Activated naive CD4-positive, alpha-beta T cell treated with anti-CD3 and anti-CD28 coated beads, Interleukin-2, amount 50 U/mL, for 24 hours (primary cell): Measurements from ENCODE around the gene CABCOCO1.
"Not testable (repeated sequence)": the region's sequence is repeated elsewhere in the genome, so short reads cannot be mapped to it uniquely, and the experiment has no call there.

Experiments used
- H3K27ac Mint-ChIP-seq: one replicate; pipeline ENCODE4 v1.8.0; 2021; ENCODE audit warnings: mild to moderate bottlenecking, mixed read lengths
- H3K27me3 Mint-ChIP-seq: one replicate; pipeline ENCODE4 v1.8.0; 2021; ENCODE audit warnings: mixed read lengths
- H3K36me3 Mint-ChIP-seq: one replicate; pipeline ENCODE4 v1.8.0; 2021; ENCODE audit warnings: mixed read lengths
- H3K4me1 Mint-ChIP-seq: one replicate; pipeline ENCODE4 v1.8.0; 2021; ENCODE audit warnings: mixed read lengths
- H3K4me3 Mint-ChIP-seq: one replicate; pipeline ENCODE4 v1.8.0; 2021; ENCODE audit warnings: mild to moderate bottlenecking, mixed read lengths
- H3K9me3 Mint-ChIP-seq: one replicate; pipeline ENCODE4 v1.8.0; 2021; ENCODE audit warnings: mixed read lengths

CABCOCO1 gene

GRCh38 chr10:61683319-61683718 lies 20.6 kb downstream of the CABCOCO1 start:
- Mint-ChIP-seq H3K4me3 (no peak overlapping the region), H3K4me1 (no peaks in the 10 kb centered on the region), H3K27me3 (peaks cover 1% of the 10 kb centered on the region), H3K9me3 (no peaks in the 10 kb centered on the region), H3K27ac (no peak overlapping the region), H3K36me3 (no peaks in the 10 kb centered on the region)

GRCh38 chr10:61684894-61685507 lies 22.3 kb downstream of the CABCOCO1 start:
- Mint-ChIP-seq H3K4me3 (no peak overlapping the region), H3K36me3 (no peaks in the 10 kb centered on the region), H3K27me3 (peaks cover 3% of the 10 kb centered on the region), H3K4me1 (no peaks in the 10 kb centered on the region), H3K9me3 (no peaks in the 10 kb centered on the region), H3K27ac (no peak overlapping the region)

- no peaks in the 10 kb centered on the region for H3K36me3 Mint-ChIP-seq
- no peaks in the 10 kb centered on the region for H3K9me3 Mint-ChIP-seq
- H3K4me3 Mint-ChIP-seq: no peak overlapping the region
- H3K4me1 Mint-ChIP-seq: no peaks in the 10 kb centered on the region
- H3K27ac Mint-ChIP-seq: no peak overlapping the region
- H3K27me3 Mint-ChIP-seq: peaks cover 11% of the 10 kb centered on the region
Observed at GRCh38 chr10:61688551-61689308, 26.0 kb downstream of the CABCOCO1 start.

GRCh38 chr10:61691667-61692066 lies 28.9 kb downstream of the CABCOCO1 start:
- H3K27me3 Mint-ChIP-seq: peaks cover 16% of the 10 kb centered on the region
- H3K9me3 Mint-ChIP-seq, H3K4me3 Mint-ChIP-seq, H3K4me1 Mint-ChIP-seq, H3K36me3 Mint-ChIP-seq, H3K27ac Mint-ChIP-seq: not testable (repeated sequence)

- H3K36me3 Mint-ChIP-seq: peaks cover 2% of the 10 kb centered on the region
- no peak overlapping the region for H3K4me3 Mint-ChIP-seq
- H3K27ac Mint-ChIP-seq: no peak overlapping the region
- no peaks in the 10 kb centered on the region for H3K9me3 Mint-ChIP-seq
- H3K27me3 Mint-ChIP-seq: peaks cover 16% of the 10 kb centered on the region
- no peaks in the 10 kb centered on the region for H3K4me1 Mint-ChIP-seq
Observed at GRCh38 chr10:61692447-61693010, 29.8 kb downstream of the CABCOCO1 start.

GRCh38 chr10:61698968-61699655 lies 36.4 kb downstream of the CABCOCO1 start:
- peaks cover 6% of the 10 kb centered on the region for H3K27me3 Mint-ChIP-seq
- H3K4me3 Mint-ChIP-seq: no peak overlapping the region
- H3K9me3 Mint-ChIP-seq: no peaks in the 10 kb centered on the region
- no peaks in the 10 kb centered on the region for H3K4me1 Mint-ChIP-seq
- no peaks in the 10 kb centered on the region for H3K36me3 Mint-ChIP-seq
- no peak overlapping the region for H3K27ac Mint-ChIP-seq

GRCh38 chr10:61701055-61701705 lies 38.5 kb downstream of the CABCOCO1 start:
- Mint-ChIP-seq H3K4me1 (no peaks in the 10 kb centered on the region), H3K36me3 (no peaks in the 10 kb centered on the region), H3K27ac (no peak overlapping the region), H3K9me3 (no peaks in the 10 kb centered on the region), H3K27me3 (peaks cover 1% of the 10 kb centered on the region), H3K4me3 (no peak overlapping the region)

GRCh38 chr10:61701706-61702105 lies 39.0 kb downstream of the CABCOCO1 start:
- Mint-ChIP-seq H3K27me3 (peaks cover 1% of the 10 kb centered on the region), H3K4me3 (no peak overlapping the region), H3K4me1 (no peaks in the 10 kb centered on the region), H3K27ac (no peak overlapping the region), H3K9me3 (no peaks in the 10 kb centered on the region), H3K36me3 (no peaks in the 10 kb centered on the region)

GRCh38 chr10:61702584-61702983 lies 39.9 kb downstream of the CABCOCO1 start:
- Mint-ChIP-seq H3K27me3 (peaks cover 1% of the 10 kb centered on the region), H3K27ac (no peak overlapping the region), H3K4me3 (no peak overlapping the region), H3K4me1 (no peaks in the 10 kb centered on the region), H3K36me3 (no peaks in the 10 kb centered on the region), H3K9me3 (no peaks in the 10 kb centered on the region)

GRCh38 chr10:61705022-61705613 lies 42.4 kb downstream of the CABCOCO1 start:
- no peaks in the 10 kb centered on the region for H3K36me3 Mint-ChIP-seq
- H3K27ac Mint-ChIP-seq: no peak overlapping the region
- H3K4me3 Mint-ChIP-seq: no peak overlapping the region

GRCh38 chr10:61708846-61709245 lies 46.1 kb downstream of the CABCOCO1 start:
- no peaks in the 10 kb centered on the region for H3K36me3 Mint-ChIP-seq
- H3K27me3 Mint-ChIP-seq: peaks cover 10% of the 10 kb centered on the region
- H3K4me3 Mint-ChIP-seq: no peak overlapping the region
- no peaks in the 10 kb centered on the region for H3K9me3 Mint-ChIP-seq
- H3K4me1 Mint-ChIP-seq: no peaks in the 10 kb centered on the region
- H3K27ac Mint-ChIP-seq: no peak overlapping the region

More at GRCh38 chr10:61705022-61705613, 42.4 kb downstream of the CABCOCO1 start:
- no peaks in the 10 kb centered on the region for H3K9me3 Mint-ChIP-seq
- H3K27me3 Mint-ChIP-seq: peaks cover 2% of the 10 kb centered on the region
- H3K4me1 Mint-ChIP-seq: no peaks in the 10 kb centered on the region

- not testable (repeated sequence) for H3K9me3 Mint-ChIP-seq, H3K4me3 Mint-ChIP-seq, H3K4me1 Mint-ChIP-seq, H3K36me3 Mint-ChIP-seq, H3K27ac Mint-ChIP-seq
- H3K27me3 Mint-ChIP-seq: peaks cover 19% of the 10 kb centered on the region
Observed at GRCh38 chr10:61712105-61712504, 49.4 kb downstream of the CABCOCO1 start.

GRCh38 chr10:61719475-61719874 lies 56.7 kb downstream of the CABCOCO1 start:
- H3K4me1 Mint-ChIP-seq, H3K27ac Mint-ChIP-seq, H3K4me3 Mint-ChIP-seq, H3K27me3 Mint-ChIP-seq, H3K9me3 Mint-ChIP-seq, H3K36me3 Mint-ChIP-seq: not testable (repeated sequence)

- H3K4me1 Mint-ChIP-seq: no peaks in the 10 kb centered on the region
Observed at GRCh38 chr10:61719906-61720305, 57.2 kb downstream of the CABCOCO1 start.

GRCh38 chr10:61721431-61721830 lies 58.7 kb downstream of the CABCOCO1 start:
- Mint-ChIP-seq H3K27ac (no peak overlapping the region), H3K4me1 (no peaks in the 10 kb centered on the region)

More at GRCh38 chr10:61719906-61720305, 57.2 kb downstream of the CABCOCO1 start:
- Mint-ChIP-seq H3K4me3 (no peak overlapping the region), H3K36me3 (no peaks in the 10 kb centered on the region), H3K27ac (no peak overlapping the region), H3K27me3 (peaks cover 8% of the 10 kb centered on the region), H3K9me3 (no peaks in the 10 kb centered on the region)

More at GRCh38 chr10:61721431-61721830, 58.7 kb downstream of the CABCOCO1 start:
- no peaks in the 10 kb centered on the region for H3K9me3 Mint-ChIP-seq
- no peaks in the 10 kb centered on the region for H3K36me3 Mint-ChIP-seq
- H3K4me3 Mint-ChIP-seq: no peak overlapping the region
- H3K27me3 Mint-ChIP-seq: peaks cover 5% of the 10 kb centered on the region
